Nucleus accumbens (tissue), 56 donors: ENCODE measurements around the gene GDF10.

Source experiments
- DNase-seq, 56 donors: peaks; one replicate each; lab custom pipeline; 2025; lab: John Stamatoyannopoulos, UW

GDF10 gene

GRCh38 chr10:47299611-47300428, at the start of gene GDF10:
Gene GDF10, plus strand, starts transcription at chr10:47300197. Its CDS starts 455 bp downstream, at chr10:47300652.
- DNase-seq: peak in 4 of 56 donors; percentile 12 to 41 (median 20)

DNA sequence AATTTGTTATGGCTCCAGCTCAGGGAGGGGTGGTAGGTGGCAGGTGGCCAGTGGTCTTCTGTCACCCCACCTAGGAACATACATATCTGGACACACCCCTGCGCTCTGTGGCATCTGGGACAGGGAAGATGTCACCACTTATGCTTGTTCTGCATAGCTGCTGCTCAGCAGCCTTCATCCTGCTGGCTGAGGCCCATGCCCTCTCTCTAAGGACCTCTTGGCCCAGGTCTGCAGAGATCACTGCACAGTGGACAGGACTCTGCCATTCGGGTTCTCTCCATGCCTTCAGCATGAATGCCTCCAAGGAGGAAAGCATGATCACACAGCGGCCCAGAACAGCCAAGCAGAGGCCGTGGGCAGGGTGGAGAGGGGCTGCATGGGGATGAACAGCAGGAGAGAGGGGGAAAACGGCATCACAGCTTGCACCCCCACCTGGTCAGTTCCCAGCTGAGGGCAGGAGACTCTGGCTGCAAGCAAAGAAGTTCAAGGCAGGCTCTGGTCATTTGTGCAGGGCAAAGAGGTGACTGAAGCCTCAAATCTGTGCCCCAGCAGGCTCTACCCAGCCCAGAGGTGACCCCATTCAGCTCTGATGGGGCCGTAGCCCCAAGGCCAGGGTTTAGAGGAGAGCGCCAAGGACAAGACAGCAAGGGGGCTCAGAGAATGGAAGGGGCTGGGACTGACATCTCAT, 47.8 kb upstream of the GDF10 start:
- no peak for DNase-seq

DNA sequence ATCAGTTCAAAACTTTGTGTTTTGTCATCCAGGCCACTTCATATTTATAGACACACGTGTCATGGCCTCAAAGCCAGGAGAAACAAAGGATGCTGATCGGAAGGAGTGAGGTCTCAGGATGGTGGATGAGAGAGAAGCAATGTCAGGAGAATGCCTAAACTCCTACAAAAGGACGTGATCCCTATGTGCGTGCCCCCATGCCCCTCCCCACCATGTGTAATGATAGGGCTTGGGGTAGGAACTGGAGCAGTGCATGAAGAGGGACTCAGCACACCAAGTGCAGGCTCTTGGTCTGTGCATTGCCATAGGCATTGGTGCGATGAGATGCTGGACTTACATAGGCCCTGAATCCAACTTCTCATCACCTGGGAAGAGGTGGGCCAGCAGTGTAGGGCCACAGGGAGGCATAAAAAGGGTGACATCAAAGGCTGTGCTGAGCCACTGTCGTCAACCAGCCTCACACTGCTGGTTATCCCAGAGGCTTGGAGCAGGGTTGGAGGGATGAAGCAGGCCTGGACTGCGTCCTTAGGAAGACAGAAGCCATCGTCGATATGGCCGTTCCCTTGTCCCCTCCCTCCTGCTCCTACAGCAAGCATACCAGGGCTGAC, 46.9 kb upstream of the GDF10 start:
- DNase-seq: no peak

GRCh38 chr10:47253651-47254375, 46.2 kb upstream of the GDF10 start:
- DNase-seq: peak in 14 of 56 donors; percentile 7 to 50 (median 17)

- DNase-seq: no peak
Measured at GRCh38 chr10:47254611-47255010, 45.4 kb upstream of the GDF10 start.

DNA sequence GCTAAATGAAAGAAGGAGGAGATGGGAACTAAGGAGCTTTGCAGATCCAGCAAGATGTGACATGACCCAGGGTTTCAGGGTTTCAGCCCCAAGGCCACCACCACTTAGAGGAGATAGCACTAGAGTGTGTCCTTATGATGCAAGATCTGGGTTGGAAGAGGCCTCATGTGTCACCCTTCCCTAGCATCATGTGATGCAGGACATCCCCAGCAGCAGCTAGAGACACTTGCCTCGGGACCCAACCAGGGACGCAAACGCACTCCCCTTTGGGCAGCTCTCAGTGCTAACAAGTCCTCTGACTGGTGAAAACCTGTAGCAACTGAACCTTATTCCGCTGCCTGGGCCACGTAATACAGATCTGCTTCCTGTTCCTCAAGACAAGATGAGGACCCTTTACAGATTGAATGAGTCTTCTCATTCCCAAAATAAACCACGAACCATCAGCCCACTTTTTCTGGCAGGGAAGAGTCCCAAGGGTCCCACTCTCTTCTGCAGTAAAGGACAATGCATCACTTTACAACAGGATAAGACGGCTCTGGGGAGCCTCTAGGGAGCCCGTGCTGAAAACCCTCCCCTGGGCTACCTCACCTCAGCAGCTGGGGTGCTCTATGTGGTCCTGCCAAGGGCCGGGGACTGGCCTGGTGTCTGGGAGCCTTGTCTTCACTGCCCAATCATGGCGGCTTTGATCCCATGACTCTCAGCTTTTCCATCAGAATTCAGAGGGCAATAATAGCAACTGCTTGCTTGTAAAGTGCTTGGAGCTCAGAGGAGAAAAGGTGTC, 44.8 kb upstream of the GDF10 start:
- no peak for DNase-seq

DNA sequence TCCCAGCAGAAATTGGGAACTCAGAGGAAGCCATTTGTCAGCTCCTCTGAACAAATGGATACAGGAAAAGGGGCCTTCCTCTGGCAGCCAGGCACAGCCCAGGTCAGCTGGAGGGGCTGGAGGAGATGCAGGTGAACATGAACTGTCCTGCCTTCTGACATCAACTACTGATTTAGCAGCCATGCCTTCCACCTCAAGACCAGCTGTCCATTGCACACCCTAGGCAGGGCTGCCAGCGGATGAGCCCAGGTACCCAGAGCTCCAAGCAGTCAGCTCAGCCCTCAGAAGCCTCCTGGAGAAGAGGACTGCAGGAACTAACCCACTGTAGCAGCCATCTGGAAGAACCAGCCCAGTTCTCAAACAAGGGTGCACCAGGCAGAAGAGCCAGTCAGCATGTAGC, 44.1 kb upstream of the GDF10 start:
- DNase-seq: no peak

DNA sequence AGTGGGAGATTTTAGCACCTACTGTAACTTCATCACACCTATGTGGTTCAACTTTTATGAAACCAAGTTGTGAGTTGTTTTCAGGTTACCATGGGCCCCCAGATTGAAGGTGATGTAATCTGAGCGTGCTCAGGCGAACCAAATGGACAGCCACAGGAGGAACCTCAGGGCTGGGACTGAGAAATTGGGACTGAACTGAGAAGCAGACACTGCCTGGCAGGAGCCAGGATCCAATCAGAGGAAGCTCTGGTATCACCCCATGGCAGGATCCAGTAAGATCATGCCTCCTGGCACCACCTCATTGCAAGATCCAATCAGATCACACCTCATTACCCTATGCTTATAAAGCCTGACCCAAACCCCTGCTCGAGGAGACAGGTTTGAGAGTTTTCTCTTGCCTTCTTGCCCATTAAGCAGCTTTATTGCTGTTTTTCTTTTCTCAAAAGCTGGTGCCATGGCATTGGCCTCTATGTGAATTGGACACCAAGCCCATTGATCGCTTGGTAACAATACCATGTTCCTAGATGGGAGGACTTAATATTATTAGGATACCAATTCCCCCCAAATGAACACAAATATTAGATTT, 43.2 kb upstream of the GDF10 start:
- DNase-seq: no peak

DNA sequence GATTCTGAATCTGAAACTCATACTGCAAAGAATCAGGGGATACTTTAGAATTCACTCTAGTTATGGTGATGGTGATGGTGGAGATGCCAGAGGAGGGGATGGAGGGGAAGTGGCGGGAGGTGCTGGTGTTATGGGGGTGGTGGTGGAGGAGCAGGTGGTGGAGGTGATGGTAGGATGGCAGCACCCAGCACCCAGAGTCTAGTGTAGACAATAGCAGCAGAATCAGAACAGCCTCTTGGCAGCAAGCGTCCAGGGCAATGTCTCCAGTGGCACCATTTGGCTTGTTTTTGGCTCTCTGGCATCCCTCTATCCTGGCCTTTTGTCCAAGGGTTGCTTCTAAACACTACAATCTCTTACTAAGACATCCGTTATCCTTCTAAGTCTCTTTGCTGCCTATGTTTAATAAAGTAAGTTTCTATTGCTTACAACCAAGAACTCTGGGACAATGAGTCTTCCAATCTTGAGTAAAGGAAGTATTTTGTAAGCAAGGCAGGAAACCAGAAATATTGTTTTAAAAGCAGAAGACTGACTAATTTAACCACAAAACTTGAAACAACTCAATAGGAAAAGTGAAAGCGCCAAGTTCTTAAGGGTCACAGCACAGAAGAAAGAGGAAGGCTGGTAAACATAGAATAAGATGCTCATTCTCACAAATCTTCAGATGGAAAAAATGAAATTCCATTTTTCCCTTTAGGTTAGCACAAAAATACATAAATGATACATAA, 42.4 kb upstream of the GDF10 start:
- DNase-seq: no peak

GRCh38 chr10:47258921-47259320, 41.1 kb upstream of the GDF10 start:
- no peak for DNase-seq

DNA sequence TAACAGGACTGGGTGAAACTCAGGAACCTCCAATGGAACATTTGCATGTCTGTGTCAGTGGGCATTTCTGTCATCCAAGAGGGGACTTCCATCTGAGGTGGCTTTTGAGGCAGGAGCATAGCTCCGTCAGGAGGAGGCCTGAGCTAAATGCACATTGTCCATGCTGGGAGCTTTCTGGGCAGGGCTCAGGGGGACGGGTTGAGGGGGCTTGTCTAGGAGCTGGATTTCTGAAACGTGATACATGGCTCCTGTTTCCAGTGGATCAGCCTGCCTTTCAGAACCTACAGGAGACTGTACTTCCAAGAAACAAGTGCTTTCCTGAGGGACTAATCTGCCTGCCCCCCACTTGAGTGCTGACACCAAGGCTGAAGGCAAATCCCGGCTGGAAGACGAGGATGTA, 40.5 kb upstream of the GDF10 start:
- no peak for DNase-seq

DNA sequence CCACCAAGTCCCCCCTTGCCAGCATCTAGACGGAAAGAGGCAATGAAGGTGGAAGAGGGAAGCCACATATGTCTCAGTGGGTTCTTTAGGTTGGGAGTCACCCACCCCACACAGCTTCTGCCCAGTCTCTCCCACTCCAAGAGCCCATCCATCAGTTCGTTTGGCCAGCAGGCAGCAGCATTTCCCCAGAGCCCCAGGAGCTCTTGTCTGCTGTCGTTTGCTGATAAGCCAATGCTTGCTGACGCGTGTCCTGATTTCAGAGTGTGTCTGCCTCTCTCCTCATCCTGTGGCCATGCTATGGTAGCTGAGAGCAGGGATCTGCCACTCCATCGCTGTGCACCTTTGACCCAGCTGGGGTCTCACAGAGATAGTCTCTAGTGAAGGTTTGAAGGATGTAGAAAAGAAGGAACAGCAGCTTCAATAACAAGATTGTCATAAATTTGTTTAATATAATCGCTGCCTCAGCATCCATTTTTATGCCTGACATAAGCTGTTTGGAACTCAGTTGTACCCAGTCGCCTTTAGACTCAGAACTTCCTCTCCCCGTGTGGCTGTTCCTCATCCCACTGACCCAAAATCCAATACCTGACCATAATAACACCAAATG, 39.4 kb upstream of the GDF10 start:
- no peak for DNase-seq

DNA sequence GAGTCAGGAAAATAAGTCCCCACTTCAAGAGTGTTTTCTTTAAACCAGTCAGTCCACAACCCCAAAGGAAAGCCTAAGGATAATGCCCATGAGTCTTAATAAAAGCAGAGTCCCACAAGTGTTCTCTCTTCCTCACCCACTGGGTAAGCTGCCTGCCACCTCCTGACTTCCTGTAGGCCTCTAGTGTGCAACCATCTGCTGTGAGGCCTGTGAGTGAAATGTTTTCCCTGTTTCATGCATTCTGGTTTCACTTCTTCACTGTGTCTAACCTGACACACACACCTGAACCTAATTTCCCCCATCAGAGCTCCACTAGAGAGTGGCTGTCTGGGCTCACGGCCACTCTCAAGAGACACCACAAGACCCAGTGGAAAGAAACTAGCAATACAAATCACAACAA, 38.9 kb upstream of the GDF10 start:
- no peak for DNase-seq

DNA sequence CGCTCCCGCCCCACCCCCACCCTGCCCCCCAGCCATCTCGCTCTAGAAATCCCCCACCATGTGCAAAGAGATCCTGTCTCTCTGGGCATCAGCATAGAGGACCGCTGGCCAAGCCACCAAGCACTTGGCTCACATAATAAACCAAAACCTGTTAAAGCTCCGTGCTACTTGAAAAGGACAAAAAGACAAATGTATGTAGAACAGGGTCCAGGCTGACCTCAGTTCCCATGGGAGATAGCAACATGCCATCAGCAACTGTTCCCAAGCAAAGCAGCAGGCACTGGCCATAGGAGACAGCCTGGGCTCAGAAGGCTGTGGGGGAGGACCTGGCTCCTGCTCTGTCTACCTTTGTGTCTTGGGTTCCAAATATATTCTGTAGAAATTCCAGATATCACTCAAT, 38.4 kb upstream of the GDF10 start:
- no peak for DNase-seq

DNA sequence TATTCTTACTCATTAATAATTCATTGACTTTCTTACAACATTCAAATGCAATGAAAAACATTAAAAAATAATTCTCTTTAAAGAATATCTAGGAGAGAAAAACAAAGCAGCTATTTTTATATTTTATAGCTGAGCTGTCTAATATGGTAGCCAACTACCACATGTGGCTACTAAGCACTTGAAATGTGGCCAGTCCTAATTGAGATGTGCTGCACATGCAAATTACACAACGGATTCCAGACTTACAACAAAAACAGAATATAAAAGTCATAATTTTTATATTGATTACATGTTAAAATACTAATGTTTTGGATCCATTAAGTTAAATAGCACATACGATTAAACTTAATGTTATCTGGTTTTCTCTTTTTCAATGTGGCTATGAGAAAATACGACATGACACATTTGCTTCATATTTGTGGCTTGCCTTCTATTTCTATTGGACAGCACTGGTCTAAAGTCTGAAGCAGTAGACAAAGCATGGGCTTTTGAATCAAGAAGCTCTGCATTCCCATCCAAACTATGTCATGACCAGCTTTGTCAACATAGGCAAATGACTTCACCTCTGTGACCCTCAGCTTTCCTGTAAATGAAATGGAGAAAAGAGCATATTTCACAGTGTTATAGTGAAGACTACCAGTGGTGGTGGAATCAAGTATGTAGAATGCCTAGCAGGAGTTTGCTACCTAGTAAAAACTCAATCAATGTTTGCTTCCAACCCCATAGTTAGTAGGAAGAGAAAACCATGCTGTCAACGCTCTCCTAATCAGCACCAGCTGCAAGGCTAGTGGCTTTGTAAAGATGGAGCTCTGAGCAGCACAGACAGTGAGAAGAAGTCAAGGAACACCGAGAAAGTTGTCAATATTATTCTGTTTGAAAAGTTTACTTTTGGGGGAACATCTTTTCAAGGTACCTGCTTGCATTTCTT, 37.1 kb upstream of the GDF10 start:
- no peak for DNase-seq

- DNase-seq: no peak
Measured at GRCh38 chr10:47264797-47265281, 35.2 kb upstream of the GDF10 start.

DNA sequence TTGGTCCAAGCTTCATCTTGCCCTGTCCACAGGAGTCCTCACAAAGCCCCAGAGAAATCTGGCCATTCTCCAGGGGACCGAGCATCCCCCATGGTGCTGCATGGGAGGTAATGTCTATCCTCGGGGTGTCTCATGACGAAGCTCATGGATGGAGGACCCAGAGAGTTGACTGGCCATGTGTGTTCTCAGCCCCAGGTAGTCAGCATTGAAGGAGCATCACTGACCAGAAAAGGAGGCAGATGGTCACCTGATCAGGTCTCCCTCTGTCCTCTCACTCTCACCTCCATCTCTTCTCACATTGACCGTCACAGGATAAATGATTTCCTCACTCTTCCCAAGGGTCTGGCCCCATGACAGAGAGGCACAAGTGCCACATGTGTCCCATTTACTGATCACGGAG, 33.4 kb upstream of the GDF10 start:
- no peak for DNase-seq
